Esophagus squamous epithelium (tissue), 5 donors: ENCODE data around the gene PRB4. TPM values are rescaled to one million over a fixed set of nuclear protein-coding genes. Genes with fewer than 3 reads are reported as not detected.
"Not testable (repeated sequence)": the region's sequence is repeated elsewhere in the genome, so short reads cannot be mapped to it uniquely, and the experiment has no call there.

Source experiments
- DNase-seq: peaks from one replicate; lab custom pipeline; 2025; lab: John Stamatoyannopoulos, UW
- H3K27ac ChIP-seq, 4 donors: fragments of 200-600 bp; sonication (generic); one replicate each; pipeline ENCODE4 v1.5.1; 2016 to 2019; ENCODE audit warnings: mild to moderate bottlenecking in 1 of 4
- H3K27me3 ChIP-seq, 4 donors: fragments of 200-600 bp; sonication (generic); 1 replicate in 3 of 4; 2 replicates in 1 of 4; pipeline versions ENCODE4 v1.5.1 to v1.6.0; 2017 to 2021; ENCODE audit warnings: antibody characterized with exemption in 1 of 4
- H3K36me3 ChIP-seq, 3 donors: fragments of 200-600 bp; sonication (generic); one replicate each; pipeline ENCODE4 v1.5.1; 2016 to 2019
- H3K4me1 ChIP-seq, 3 donors: fragments of 200-600 bp; sonication (generic); one replicate each; pipeline ENCODE4 v1.5.1; 2017 to 2019
- H3K4me3 ChIP-seq, 4 donors: fragments of 200-600 bp; sonication (generic); 1 replicate in 3 of 4; 2 replicates in 1 of 4; pipeline ENCODE4 v1.5.1; 2016 to 2019; ENCODE audit warnings: mild to moderate bottlenecking in 2 of 4, moderate library complexity in 1 of 4
- H3K9me3 ChIP-seq, 3 donors: fragments of 200-600 bp; sonication (generic); one replicate each; pipeline ENCODE4 v1.5.1; 2016 to 2019
- POLR2A ChIP-seq, 4 donors: fragments of 450-650 bp; IDR thresholded peaks; one replicate each; pipeline ENCODE4 v1.6.1; 2017; ENCODE audit warnings: antibody characterized with exemption in 4 of 4, mild to moderate bottlenecking in 4 of 4, moderate library complexity in 3 of 4
- WGBS, 2 donors: methylation state at CpG; one replicate each; pipeline ENCODE4 v1.1.5; 2018; 5-methylcytosine and 5-hydroxymethylcytosine counted together
- intact Hi-C: fragments of 100-400 bp; cut with DNase I; formaldehyde crosslinking; loops from one replicate; pipeline ENCODE4 v1.15.0; 2022
- total RNA-seq, 4 donors: library from RNA; depleted of rRNA; stranded (reverse); fragments of >200 nt; gene quantifications; one replicate each; pipeline ENCODE4 v1.1.0, GENCODE V29; 2016
- TF ChIP-seq, protein P1 (sequence below), 6 experiments: fragments of 450-650 bp in 4 of 6; fragments of 200-600 bp in 2 of 6; sonication (generic) in 2 of 6; IDR thresholded peaks; one replicate each; pipeline ENCODE4 v1.5.1; 2016 to 2019; ENCODE audit warnings: antibody characterized with exemption in 6 of 6, mild to moderate bottlenecking in 4 of 6, moderate library complexity in 4 of 6
- donor health status: DM: yes; HTN: yes; CAD: no.

The PRB4 gene
- total RNA-seq = not detected

DNA sequence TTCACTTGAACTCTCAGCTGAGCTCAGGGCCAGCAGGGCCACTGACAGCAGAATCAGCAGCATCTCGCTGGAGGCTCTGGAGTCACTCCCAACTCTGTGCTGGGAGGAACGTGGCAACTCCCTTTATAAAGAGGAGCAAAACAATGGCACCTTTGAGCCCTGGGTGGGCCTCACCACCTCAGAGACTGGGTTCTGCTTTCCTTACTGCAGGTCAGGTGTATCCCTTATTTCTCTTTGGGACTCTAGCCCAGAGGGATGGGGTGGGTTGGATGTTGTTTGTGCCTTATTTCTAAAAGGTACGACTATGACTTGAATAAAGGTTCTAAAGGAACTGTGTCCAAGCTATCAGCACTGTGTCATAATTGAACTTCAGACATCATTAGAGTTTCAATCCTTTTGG lies at the start of gene PRB4:
TSS of gene PRB4 (minus strand) at position 101 of the 400 bp plus-strand sequence. CDS start at position 63, 38 bp downstream.
- DNase-seq = no peak
- 30 to 61% methylated on average over 3 of the region's 3 CpGs for WGBS, 2 donors
- H3K27me3 ChIP-seq = no peaks in the 10 kb centered on the region
- no peak within 1 kb of the TSS for H3K4me3 ChIP-seq
- TF ChIP-seq, protein P1, sequence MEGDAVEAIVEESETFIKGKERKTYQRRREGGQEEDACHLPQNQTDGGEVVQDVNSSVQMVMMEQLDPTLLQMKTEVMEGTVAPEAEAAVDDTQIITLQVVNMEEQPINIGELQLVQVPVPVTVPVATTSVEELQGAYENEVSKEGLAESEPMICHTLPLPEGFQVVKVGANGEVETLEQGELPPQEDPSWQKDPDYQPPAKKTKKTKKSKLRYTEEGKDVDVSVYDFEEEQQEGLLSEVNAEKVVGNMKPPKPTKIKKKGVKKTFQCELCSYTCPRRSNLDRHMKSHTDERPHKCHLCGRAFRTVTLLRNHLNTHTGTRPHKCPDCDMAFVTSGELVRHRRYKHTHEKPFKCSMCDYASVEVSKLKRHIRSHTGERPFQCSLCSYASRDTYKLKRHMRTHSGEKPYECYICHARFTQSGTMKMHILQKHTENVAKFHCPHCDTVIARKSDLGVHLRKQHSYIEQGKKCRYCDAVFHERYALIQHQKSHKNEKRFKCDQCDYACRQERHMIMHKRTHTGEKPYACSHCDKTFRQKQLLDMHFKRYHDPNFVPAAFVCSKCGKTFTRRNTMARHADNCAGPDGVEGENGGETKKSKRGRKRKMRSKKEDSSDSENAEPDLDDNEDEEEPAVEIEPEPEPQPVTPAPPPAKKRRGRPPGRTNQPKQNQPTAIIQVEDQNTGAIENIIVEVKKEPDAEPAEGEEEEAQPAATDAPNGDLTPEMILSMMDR (IDR thresholded peaks at IDR 0.05) = no peak
- peaks cover 0 to 10% (median 0%) of the 10 kb centered on the region in 3 donors for H3K9me3 ChIP-seq
- no peaks in the 10 kb centered on the region for H3K36me3 ChIP-seq
- no peaks in the 10 kb centered on the region for H3K4me1 ChIP-seq
- H3K27ac ChIP-seq = no peak within 1 kb of the TSS
- intact Hi-C loops = no loop called here

DNA sequence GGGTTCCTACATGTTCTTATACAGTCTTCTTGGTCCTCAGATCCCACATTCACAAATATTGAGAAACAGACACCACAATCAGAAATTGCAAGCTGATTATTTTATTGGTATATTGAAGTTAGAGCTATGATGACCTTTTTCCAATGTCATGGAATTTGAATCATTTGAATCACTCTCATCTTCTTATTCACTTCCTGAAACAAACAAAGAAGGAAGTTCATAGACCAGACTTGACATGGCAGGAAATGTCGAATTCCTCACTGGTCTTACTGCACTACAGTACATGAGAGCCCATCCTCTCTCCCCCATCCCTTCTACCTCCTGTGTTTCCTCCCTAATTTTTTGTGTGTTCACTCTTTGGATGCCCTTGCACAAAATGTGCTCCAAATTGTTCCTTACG lies 41.5 kb upstream of the PRB4 start:
- H3K4me1 ChIP-seq, H3K27me3 ChIP-seq, H3K4me3 ChIP-seq, H3K36me3 ChIP-seq, H3K9me3 ChIP-seq, H3K27ac ChIP-seq, intact Hi-C loops, DNase-seq: not testable (repeated sequence)
- WGBS, 2 donors = 51 to 81% methylated on average over 2 of the region's 2 CpGs

DNA sequence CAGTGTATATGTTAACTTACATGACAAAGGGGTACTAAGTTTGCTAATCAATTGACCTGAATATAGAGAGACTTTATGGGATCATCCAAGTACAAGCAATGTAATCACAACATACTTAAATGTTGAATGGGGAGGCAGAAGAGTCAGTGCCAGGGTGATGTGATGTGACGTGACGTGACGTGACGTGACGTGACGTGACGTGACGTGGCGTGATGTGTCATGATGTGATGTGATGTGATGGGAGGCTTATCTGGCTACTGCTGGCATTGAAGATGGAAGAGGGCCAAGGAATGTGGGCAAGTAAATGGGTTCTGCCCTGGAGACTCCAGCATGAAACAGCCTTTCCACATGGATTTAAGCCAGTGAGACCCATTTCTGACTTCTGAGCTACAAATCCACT lies 38.2 kb upstream of the PRB4 start:
- H3K4me1 ChIP-seq = no peaks in the 10 kb centered on the region
- intact Hi-C loops = no loop called here
- DNase-seq = no peak
- H3K9me3 ChIP-seq = no peaks in the 10 kb centered on the region
- TF ChIP-seq, protein P1 (IDR thresholded peaks at IDR 0.05) = no peak
- TF ChIP-seq POLR2A (IDR thresholded peaks at IDR 0.05) = no peak
- H3K36me3 ChIP-seq = no peaks in the 10 kb centered on the region
- H3K27me3 ChIP-seq = no peaks in the 10 kb centered on the region
- H3K4me3 ChIP-seq = no peak overlapping the region
- WGBS, 2 donors = 79 to 89% methylated on average over 9 of the region's 9 CpGs
- H3K27ac ChIP-seq = no peak overlapping the region

DNA sequence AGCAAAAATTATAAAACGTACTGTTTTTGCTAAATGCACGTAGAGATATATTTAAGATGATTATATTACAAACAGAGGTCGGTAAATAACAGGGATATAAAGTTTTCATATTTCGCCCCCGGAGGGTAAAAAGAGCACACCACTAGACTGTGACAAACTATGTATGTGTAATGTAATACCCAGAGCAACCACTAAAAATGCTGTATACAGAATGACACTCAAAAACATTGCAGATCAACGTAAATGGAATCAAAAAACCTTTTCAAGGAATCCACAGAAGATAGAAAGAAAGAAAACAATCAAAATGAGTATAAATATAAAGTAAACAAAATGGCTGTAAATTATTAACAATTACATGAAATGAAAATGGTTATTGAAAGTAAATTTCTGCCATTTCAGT lies 37.6 kb upstream of the PRB4 start:
- TF ChIP-seq, protein P1 (IDR thresholded peaks at IDR 0.05) = peak in 2 of 6 experiments; percentile 6 to 15
- no peak for TF ChIP-seq POLR2A (IDR thresholded peaks at IDR 0.05)
- Histone ChIP-seq H3K27ac (no peak overlapping the region), H3K36me3 (no peaks in the 10 kb centered on the region), H3K4me3 (no peak overlapping the region), H3K27me3 (no peaks in the 10 kb centered on the region), H3K4me1 (no peaks in the 10 kb centered on the region), H3K9me3 (no peaks in the 10 kb centered on the region)
- no peak for DNase-seq
- intact Hi-C loops = no loop called here
- 76 to 85% methylated on average over 6 of the region's 6 CpGs for WGBS, 2 donors

DNA sequence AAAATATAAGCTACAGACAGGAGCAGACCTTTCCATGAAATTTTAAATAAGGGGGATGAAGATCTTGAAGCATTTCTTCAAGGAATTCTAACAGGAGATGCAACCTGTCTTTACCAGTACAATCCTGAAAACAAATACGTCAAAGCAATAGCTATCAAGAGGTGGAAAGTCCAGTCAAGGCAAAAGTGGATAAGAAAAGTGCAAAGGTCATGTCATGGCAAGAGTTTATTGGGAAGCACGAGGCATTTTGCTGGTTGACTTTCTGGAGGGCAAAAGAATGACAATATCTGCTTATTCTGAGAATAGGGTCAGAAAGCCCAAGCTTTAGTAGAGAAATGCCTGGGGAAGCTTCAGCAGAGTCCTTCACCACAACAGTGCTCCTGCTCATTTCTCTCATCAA lies 34.3 kb upstream of the PRB4 start:
- H3K4me1 ChIP-seq = no peaks in the 10 kb centered on the region
- intact Hi-C loops = no loop called here
- WGBS, 2 donors = 69 to 76% methylated on average over 2 of the region's 2 CpGs
- TF ChIP-seq, protein P1 (IDR thresholded peaks at IDR 0.05) = no peak
- H3K27ac ChIP-seq = no peak overlapping the region
- H3K4me3 ChIP-seq = no peak overlapping the region
- no peaks in the 10 kb centered on the region for H3K9me3 ChIP-seq
- DNase-seq = no peak
- no peaks in the 10 kb centered on the region for H3K27me3 ChIP-seq
- H3K36me3 ChIP-seq = no peaks in the 10 kb centered on the region

DNA sequence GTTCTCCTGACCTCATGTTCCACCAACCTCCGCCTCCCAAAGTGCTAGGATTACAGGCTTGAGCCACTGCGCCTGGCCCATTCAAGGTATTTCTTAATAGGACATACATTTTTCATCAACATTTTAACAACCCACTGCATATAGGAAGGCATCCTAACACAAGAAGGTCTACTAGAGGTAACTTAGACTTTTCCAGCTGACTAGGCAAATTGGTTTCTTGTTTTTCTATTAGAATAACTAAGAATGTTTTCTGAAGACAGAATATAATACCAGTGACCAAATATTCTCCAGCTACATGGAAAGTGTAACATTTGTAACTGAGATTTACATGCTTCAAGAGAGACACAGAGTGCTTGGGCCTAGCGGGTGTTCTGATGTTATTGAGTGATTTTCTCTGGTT lies 14.2 kb upstream of the PRB4 start:
- Histone ChIP-seq H3K4me3 (no peak overlapping the region), H3K9me3 (peaks cover 0 to 12% (median 0%) of the 10 kb centered on the region in 3 donors), H3K27me3 (no peaks in the 10 kb centered on the region), H3K4me1 (no peaks in the 10 kb centered on the region), H3K27ac (no peak overlapping the region), H3K36me3 (no peaks in the 10 kb centered on the region)
- TF ChIP-seq POLR2A (IDR thresholded peaks at IDR 0.05) = no peak
- TF ChIP-seq, protein P1 (IDR thresholded peaks at IDR 0.05) = no peak
- DNase-seq = no peak
- intact Hi-C loops = no loop called here
- 92 to 93% methylated on average over 3 of the region's 3 CpGs for WGBS, 2 donors
